ENCODE results near the gene GATD1.
A peak's percentile ranks its signal among the peaks of the same experiment; 100 is the strongest.
"Not testable (repeated sequence)": the region's sequence is repeated elsewhere in the genome, so short reads cannot be mapped to it uniquely, and the experiment has no call there.

GATD1 gene

GRCh38 chr11:742571-743201 lies 34.6 kb downstream of the GATD1 start:
- Histone ChIP-seq H3K4ac (ENCODE audit: low read depth, low read length) (no peak overlapping the region), H3K4me3 (ENCODE audit: low read length) (no peak overlapping the region), H3K36me3 (ENCODE audit: control insufficient read depth, insufficient read depth, low read length) (no peaks in the 10 kb centered on the region), H3K9ac (ENCODE audit: low read length) (no peak overlapping the region), H3K4me2 (ENCODE audit: low read length) (no peak overlapping the region), H2AK5ac (ENCODE audit: low read length) (no peak overlapping the region), H3K79me1 (ENCODE audit: low read length) (no peaks in the 10 kb centered on the region), H3K4me1 (ENCODE audit: control insufficient read depth, low read depth, low read length) (no peaks in the 10 kb centered on the region), H3K27ac (ENCODE audit: low read depth, low read length) (no peak overlapping the region), H2BK5ac (ENCODE audit: low read length) (no peak overlapping the region), H4K5ac (ENCODE audit: low read length) (no peak overlapping the region), H3K27me3 (ENCODE audit: insufficient read depth, low read length, poor library complexity) (no peaks in the 10 kb centered on the region), H3K79me2 (ENCODE audit: control insufficient read depth, insufficient read depth, low read length) (peaks cover 2% of the 10 kb centered on the region), H3K18ac (ENCODE audit: low read length) (no peak overlapping the region), H3K56ac (ENCODE audit: low read length) (no peak overlapping the region), H4K8ac (ENCODE audit: low read depth, low read length) (no peak overlapping the region), H2BK15ac (replicated peaks; ENCODE audit: low read depth) (no peak overlapping the region), H3K23ac (ENCODE audit: low read length) (no peak overlapping the region), H2BK120ac (ENCODE audit: low read depth, low read length) (no peak overlapping the region)
- no CpG with 5 or more reads among the region's 4 CpGs for WGBS (ENCODE audit: extremely low coverage, insufficient coverage, low lambda C conversion rate)
- DNase-seq = no peak

- no CpG with 5 or more reads among the region's 3 CpGs for WGBS (ENCODE audit: extremely low coverage, insufficient coverage, low lambda C conversion rate)
- Histone ChIP-seq H2BK120ac (ENCODE audit: low read depth, low read length) (no peak overlapping the region), H3K36me3 (ENCODE audit: control insufficient read depth, insufficient read depth, low read length) (no peaks in the 10 kb centered on the region), H3K79me1 (ENCODE audit: low read length) (no peaks in the 10 kb centered on the region), H3K27ac (ENCODE audit: low read depth, low read length) (no peak overlapping the region), H3K9ac (ENCODE audit: low read length) (no peak overlapping the region), H3K23ac (ENCODE audit: low read length) (no peak overlapping the region), H3K4me2 (ENCODE audit: low read length) (no peak overlapping the region), H2AK5ac (ENCODE audit: low read length) (no peak overlapping the region), H2BK15ac (replicated peaks; ENCODE audit: low read depth) (no peak overlapping the region), H3K56ac (ENCODE audit: low read length) (no peak overlapping the region), H2BK5ac (ENCODE audit: low read length) (no peak overlapping the region), H3K18ac (ENCODE audit: low read length) (no peak overlapping the region), H3K79me2 (ENCODE audit: control insufficient read depth, insufficient read depth, low read length) (no peaks in the 10 kb centered on the region), H3K4ac (ENCODE audit: low read depth, low read length) (no peak overlapping the region), H3K4me1 (ENCODE audit: control insufficient read depth, low read depth, low read length) (no peaks in the 10 kb centered on the region), H4K5ac (ENCODE audit: low read length) (no peak overlapping the region), H4K8ac (ENCODE audit: low read depth, low read length) (no peak overlapping the region), H3K4me3 (ENCODE audit: low read length) (no peak overlapping the region), H3K27me3 (ENCODE audit: insufficient read depth, low read length, poor library complexity) (no peaks in the 10 kb centered on the region)
- peak; percentile 58 for DNase-seq
Measured at GRCh38 chr11:742156-742546, 35.1 kb downstream of the GATD1 start.

- not testable (repeated sequence) for H3K4me3 ChIP-seq (ENCODE audit: low read length); H3K79me1 ChIP-seq (ENCODE audit: low read length); H2BK15ac ChIP-seq (replicated peaks; ENCODE audit: low read depth); H3K56ac ChIP-seq (ENCODE audit: low read length); H2AK5ac ChIP-seq (ENCODE audit: low read length); H3K4me1 ChIP-seq (ENCODE audit: control insufficient read depth, low read depth, low read length); H3K36me3 ChIP-seq (ENCODE audit: control insufficient read depth, insufficient read depth, low read length); H2BK120ac ChIP-seq (ENCODE audit: low read depth, low read length); H2BK5ac ChIP-seq (ENCODE audit: low read length); H3K27me3 ChIP-seq (ENCODE audit: insufficient read depth, low read length, poor library complexity); H3K23ac ChIP-seq (ENCODE audit: low read length); DNase-seq; H3K79me2 ChIP-seq (ENCODE audit: control insufficient read depth, insufficient read depth, low read length); H3K4ac ChIP-seq (ENCODE audit: low read depth, low read length); H4K5ac ChIP-seq (ENCODE audit: low read length); H3K4me2 ChIP-seq (ENCODE audit: low read length); H3K18ac ChIP-seq (ENCODE audit: low read length); H4K8ac ChIP-seq (ENCODE audit: low read depth, low read length); H3K9ac ChIP-seq (ENCODE audit: low read length); H3K27ac ChIP-seq (ENCODE audit: low read depth, low read length)
- WGBS (ENCODE audit: extremely low coverage, insufficient coverage, low lambda C conversion rate) = no CpG with 5 or more reads among the region's 10 CpGs
Measured at GRCh38 chr11:737899-738298, 39.4 kb downstream of the GATD1 start.

GRCh38 chr11:737366-737765 lies 39.9 kb downstream of the GATD1 start:
- Histone ChIP-seq H3K4ac (ENCODE audit: low read depth, low read length) (no peak overlapping the region), H3K23ac (ENCODE audit: low read length) (no peak overlapping the region), H3K27ac (ENCODE audit: low read depth, low read length) (no peak overlapping the region), H3K18ac (ENCODE audit: low read length) (no peak overlapping the region), H4K5ac (ENCODE audit: low read length) (no peak overlapping the region), H3K56ac (ENCODE audit: low read length) (no peak overlapping the region), H3K4me1 (ENCODE audit: control insufficient read depth, low read depth, low read length) (no peaks in the 10 kb centered on the region), H2AK5ac (ENCODE audit: low read length) (no peak overlapping the region), H2BK15ac (replicated peaks; ENCODE audit: low read depth) (no peak overlapping the region), H3K36me3 (ENCODE audit: control insufficient read depth, insufficient read depth, low read length) (no peaks in the 10 kb centered on the region), H4K8ac (ENCODE audit: low read depth, low read length) (no peak overlapping the region), H3K27me3 (ENCODE audit: insufficient read depth, low read length, poor library complexity) (no peaks in the 10 kb centered on the region), H2BK120ac (ENCODE audit: low read depth, low read length) (no peak overlapping the region), H3K79me2 (ENCODE audit: control insufficient read depth, insufficient read depth, low read length) (no peaks in the 10 kb centered on the region), H3K79me1 (ENCODE audit: low read length) (no peaks in the 10 kb centered on the region), H2BK5ac (ENCODE audit: low read length) (no peak overlapping the region), H3K4me3 (ENCODE audit: low read length) (no peak overlapping the region), H3K4me2 (ENCODE audit: low read length) (no peak overlapping the region), H3K9ac (ENCODE audit: low read length) (no peak overlapping the region)
- DNase-seq = no peak
- no CpG with 5 or more reads among the region's 11 CpGs for WGBS (ENCODE audit: extremely low coverage, insufficient coverage, low lambda C conversion rate)

DNA sequence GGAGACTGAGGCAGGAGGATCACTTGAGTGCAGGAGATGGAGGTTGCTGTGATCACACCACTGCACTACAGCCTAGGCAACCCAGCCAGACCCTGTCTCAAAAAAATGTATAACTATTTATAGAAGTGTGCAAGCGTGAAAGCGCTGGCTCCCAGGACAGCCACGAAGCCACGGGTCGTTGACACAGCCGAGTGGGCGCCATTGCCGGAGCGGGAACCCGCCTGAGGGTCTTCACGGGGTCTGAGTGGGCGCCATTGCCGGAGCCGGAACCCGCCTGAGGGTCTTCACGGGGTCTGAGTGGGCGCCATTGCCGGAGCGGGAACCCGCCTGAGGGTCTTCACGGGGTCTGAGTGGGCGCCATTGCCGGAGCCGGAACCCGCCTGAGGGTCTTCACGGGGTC lies 42.7 kb downstream of the GATD1 start:
- H3K4me1 ChIP-seq (ENCODE audit: control insufficient read depth, low read depth, low read length); H4K5ac ChIP-seq (ENCODE audit: low read length); H3K4ac ChIP-seq (ENCODE audit: low read depth, low read length); H2BK120ac ChIP-seq (ENCODE audit: low read depth, low read length); H3K27me3 ChIP-seq (ENCODE audit: insufficient read depth, low read length, poor library complexity); H3K36me3 ChIP-seq (ENCODE audit: control insufficient read depth, insufficient read depth, low read length); H3K56ac ChIP-seq (ENCODE audit: low read length); H3K9ac ChIP-seq (ENCODE audit: low read length); H4K8ac ChIP-seq (ENCODE audit: low read depth, low read length); H3K27ac ChIP-seq (ENCODE audit: low read depth, low read length); H3K79me1 ChIP-seq (ENCODE audit: low read length); H3K4me3 ChIP-seq (ENCODE audit: low read length); H2BK5ac ChIP-seq (ENCODE audit: low read length); DNase-seq; H3K79me2 ChIP-seq (ENCODE audit: control insufficient read depth, insufficient read depth, low read length); H3K4me2 ChIP-seq (ENCODE audit: low read length); H3K18ac ChIP-seq (ENCODE audit: low read length); H3K23ac ChIP-seq (ENCODE audit: low read length); H2AK5ac ChIP-seq (ENCODE audit: low read length); H2BK15ac ChIP-seq (replicated peaks; ENCODE audit: low read depth): not testable (repeated sequence)
- no CpG with 5 or more reads among the region's 26 CpGs for WGBS (ENCODE audit: extremely low coverage, insufficient coverage, low lambda C conversion rate)

GRCh38 chr11:733072-733471 lies 44.2 kb downstream of the GATD1 start:
- H3K27me3 ChIP-seq (ENCODE audit: insufficient read depth, low read length, poor library complexity) = no peaks in the 10 kb centered on the region
- no peak overlapping the region for H2BK15ac ChIP-seq (replicated peaks; ENCODE audit: low read depth)
- H2BK120ac ChIP-seq (ENCODE audit: low read depth, low read length) = no peak overlapping the region
- no peaks in the 10 kb centered on the region for H3K79me1 ChIP-seq (ENCODE audit: low read length)
- H3K4me3 ChIP-seq (ENCODE audit: low read length) = no peak overlapping the region
- H3K4ac ChIP-seq (ENCODE audit: low read depth, low read length) = no peak overlapping the region
- H3K23ac ChIP-seq (ENCODE audit: low read length) = no peak overlapping the region
- H4K5ac ChIP-seq (ENCODE audit: low read length) = no peak overlapping the region
- no peak overlapping the region for H3K27ac ChIP-seq (ENCODE audit: low read depth, low read length)
- no CpG with 5 or more reads among the region's 20 CpGs for WGBS (ENCODE audit: extremely low coverage, insufficient coverage, low lambda C conversion rate)
- H2BK5ac ChIP-seq (ENCODE audit: low read length) = no peak overlapping the region
- H3K4me1 ChIP-seq (ENCODE audit: control insufficient read depth, low read depth, low read length) = no peaks in the 10 kb centered on the region
- H3K9ac ChIP-seq (ENCODE audit: low read length) = no peak overlapping the region
- H3K18ac ChIP-seq (ENCODE audit: low read length) = no peak overlapping the region
- no peaks in the 10 kb centered on the region for H3K79me2 ChIP-seq (ENCODE audit: control insufficient read depth, insufficient read depth, low read length)
- H2AK5ac ChIP-seq (ENCODE audit: low read length) = no peak overlapping the region
- H3K56ac ChIP-seq (ENCODE audit: low read length) = no peak overlapping the region
- no peaks in the 10 kb centered on the region for H3K36me3 ChIP-seq (ENCODE audit: control insufficient read depth, insufficient read depth, low read length)
- H3K4me2 ChIP-seq (ENCODE audit: low read length) = no peak overlapping the region
- no peak for DNase-seq
- no peak overlapping the region for H4K8ac ChIP-seq (ENCODE audit: low read depth, low read length)

All from mesendoderm (in vitro differentiated cells).